Thyroid gland (tissue), 4 donors: ENCODE results near the gene TCF21.

Source experiments
- POLR2A ChIP-seq, 2 donors: fragments of 450-650 bp; IDR thresholded peaks; one replicate each; pipeline ENCODE4 v1.6.1; 2017; ENCODE audit warnings: antibody characterized with exemption in 2 of 2, mild to moderate bottlenecking in 2 of 2, moderate library complexity in 1 of 2
- TF ChIP-seq, protein P1 (sequence below), 6 experiments: fragments of 200-600 bp in 3 of 6; fragments of 450-650 bp in 3 of 6; sonication (generic) in 3 of 6; IDR thresholded peaks; one replicate each; pipeline ENCODE4 v1.5.1; 2016 to 2019; ENCODE audit warnings: antibody characterized with exemption in 6 of 6, mild to moderate bottlenecking in 2 of 6, inconsistent platforms in 1 of 6, moderate library complexity in 1 of 6

DNA sequence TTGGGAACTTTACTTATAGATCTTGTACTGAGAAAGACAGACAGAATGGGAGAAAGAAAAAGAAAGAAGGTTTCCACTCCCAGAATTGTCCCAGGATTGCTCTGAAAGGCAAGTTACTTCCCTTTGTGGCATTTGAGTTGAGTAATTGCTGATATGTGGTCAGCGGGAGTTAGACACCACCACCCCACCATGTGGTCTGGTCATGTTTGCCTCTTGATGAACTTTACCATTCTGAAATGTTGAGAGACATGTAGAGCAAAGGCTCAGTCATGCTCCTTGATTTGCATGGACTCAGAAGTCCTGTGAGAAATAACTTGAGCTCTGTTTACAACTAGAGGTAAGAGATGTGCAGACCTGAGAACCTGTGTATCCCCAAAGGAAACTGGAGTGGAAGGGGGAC lies 17.1 kb downstream of the TCF21 start:
- TF ChIP-seq POLR2A (IDR thresholded peaks at IDR 0.05), result no peak
- TF ChIP-seq, protein P1, sequence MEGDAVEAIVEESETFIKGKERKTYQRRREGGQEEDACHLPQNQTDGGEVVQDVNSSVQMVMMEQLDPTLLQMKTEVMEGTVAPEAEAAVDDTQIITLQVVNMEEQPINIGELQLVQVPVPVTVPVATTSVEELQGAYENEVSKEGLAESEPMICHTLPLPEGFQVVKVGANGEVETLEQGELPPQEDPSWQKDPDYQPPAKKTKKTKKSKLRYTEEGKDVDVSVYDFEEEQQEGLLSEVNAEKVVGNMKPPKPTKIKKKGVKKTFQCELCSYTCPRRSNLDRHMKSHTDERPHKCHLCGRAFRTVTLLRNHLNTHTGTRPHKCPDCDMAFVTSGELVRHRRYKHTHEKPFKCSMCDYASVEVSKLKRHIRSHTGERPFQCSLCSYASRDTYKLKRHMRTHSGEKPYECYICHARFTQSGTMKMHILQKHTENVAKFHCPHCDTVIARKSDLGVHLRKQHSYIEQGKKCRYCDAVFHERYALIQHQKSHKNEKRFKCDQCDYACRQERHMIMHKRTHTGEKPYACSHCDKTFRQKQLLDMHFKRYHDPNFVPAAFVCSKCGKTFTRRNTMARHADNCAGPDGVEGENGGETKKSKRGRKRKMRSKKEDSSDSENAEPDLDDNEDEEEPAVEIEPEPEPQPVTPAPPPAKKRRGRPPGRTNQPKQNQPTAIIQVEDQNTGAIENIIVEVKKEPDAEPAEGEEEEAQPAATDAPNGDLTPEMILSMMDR (IDR thresholded peaks at IDR 0.05), result no peak
